Esophagus muscularis mucosa (tissue), 4 donors: ENCODE results near the gene CIC. TPM values are rescaled to one million over a fixed set of nuclear protein-coding genes. Genes with fewer than 3 reads are reported as not detected.

Experiments
- DNase-seq: peaks from one replicate; pipeline ENCODE4 v3.0.0-alpha.2; 2017; ENCODE audit errors: extremely low spot score
- H3K27ac ChIP-seq, 4 donors: fragments of 200-600 bp; sonication (generic); replicated peaks in 1 of 4; 1 replicate in 3 of 4; 2 replicates in 1 of 4; pipeline ENCODE4 v1.5.1; 2016 to 2019; ENCODE audit warnings: mild to moderate bottlenecking in 1 of 4
- H3K27me3 ChIP-seq, 4 donors: fragments of 200-600 bp; sonication (generic); one replicate each; pipeline versions ENCODE4 v1.5.1 to v1.6.0; 2016 to 2019
- H3K36me3 ChIP-seq, 4 donors: fragments of 200-600 bp; sonication (generic); one replicate each; pipeline ENCODE4 v1.5.1; 2016 to 2019
- H3K4me1 ChIP-seq, 4 donors: fragments of 200-600 bp; sonication (generic); one replicate each; pipeline ENCODE4 v1.5.1; 2016 to 2019
- H3K4me3 ChIP-seq, 4 donors: fragments of 200-600 bp; sonication (generic); 1 replicate in 2 of 4; 2 replicates in 2 of 4; pipeline ENCODE4 v1.5.1; 2016 to 2019; ENCODE audit warnings: mild to moderate bottlenecking in 4 of 4, moderate library complexity in 1 of 4
- H3K9me3 ChIP-seq, 4 donors: fragments of 200-600 bp; sonication (generic); 1 replicate in 3 of 4; 2 replicates in 1 of 4; pipeline ENCODE4 v1.5.1; 2016 to 2019
- EP300 ChIP-seq: sonication (generic); formaldehyde crosslinking; IDR thresholded peaks from one replicate; pipeline ENCODE4 v1.6.1; 2017; ENCODE audit warnings: antibody characterized with exemption
- POLR2A ChIP-seq: fragments of 450-650 bp; IDR thresholded peaks from one replicate; pipeline ENCODE4 v1.6.1; 2017; ENCODE audit warnings: antibody characterized with exemption, moderate library complexity, mild to moderate bottlenecking, low read depth
- POLR2AphosphoS5 ChIP-seq, 2 donors: sonication (generic); formaldehyde crosslinking; IDR thresholded peaks; one replicate each; pipeline ENCODE4 v1.6.1; 2017; ENCODE audit warnings: antibody characterized with exemption in 2 of 2
- WGBS: methylation state at CpG from one replicate; pipeline ENCODE4 v1.1.5; 2018; 5-methylcytosine and 5-hydroxymethylcytosine counted together
- intact Hi-C: fragments of 100-400 bp; cut with DNase I; formaldehyde crosslinking; loops from one replicate; pipeline ENCODE4 v1.15.1; 2023
- total RNA-seq, 4 donors: library from RNA; depleted of rRNA; stranded (reverse); fragments of >200 nt; gene quantifications; one replicate each; pipeline versions ENCODE4 v1.1.0 to v1.2.1, GENCODE V29; 2016
- TF ChIP-seq, protein P1 (sequence below), 3 experiments: fragments of 200-600 bp in 2 of 3; fragments of 450-650 bp in 1 of 3; sonication (generic) in 2 of 3; IDR thresholded peaks; one replicate each; pipeline ENCODE4 v1.5.1; 2017 to 2019; ENCODE audit warnings: antibody characterized with exemption in 3 of 3, mild to moderate bottlenecking in 2 of 3, moderate library complexity in 1 of 3

Gene CIC
- total RNA-seq, 4 donors from 2014 or later = 37.8 to 74.2 (median 56.3) TPM

DNA sequence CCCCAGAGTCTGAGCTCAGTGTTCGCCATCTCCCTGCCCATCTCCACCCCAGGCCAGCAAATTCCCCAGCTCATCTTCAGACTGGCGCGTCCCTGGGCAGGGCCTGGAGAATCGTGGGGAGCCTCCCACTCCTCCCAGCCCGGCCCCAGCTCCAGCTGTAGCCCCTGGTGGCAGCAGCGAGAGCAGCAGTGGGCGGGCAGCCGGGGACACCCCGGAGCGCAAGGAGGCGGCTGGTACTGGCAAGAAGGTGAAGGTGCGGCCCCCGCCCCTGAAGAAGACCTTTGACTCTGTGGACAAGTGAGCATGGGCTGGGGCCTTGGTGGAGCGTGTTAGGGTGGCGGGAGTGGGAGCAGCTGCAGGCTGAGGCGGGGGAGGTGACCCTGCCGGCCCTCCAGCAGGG is 24.5 kb downstream of the CIC start:
- H3K4me1 ChIP-seq = peaks cover 0 to 17% (median 9%) of the 10 kb centered on the region in 4 donors
- DNase-seq = no peak
- TF ChIP-seq POLR2AphosphoS5 (IDR thresholded peaks at IDR 0.05) (no peak), EP300 (no peak), POLR2A (no peak)
- TF ChIP-seq, protein P1, sequence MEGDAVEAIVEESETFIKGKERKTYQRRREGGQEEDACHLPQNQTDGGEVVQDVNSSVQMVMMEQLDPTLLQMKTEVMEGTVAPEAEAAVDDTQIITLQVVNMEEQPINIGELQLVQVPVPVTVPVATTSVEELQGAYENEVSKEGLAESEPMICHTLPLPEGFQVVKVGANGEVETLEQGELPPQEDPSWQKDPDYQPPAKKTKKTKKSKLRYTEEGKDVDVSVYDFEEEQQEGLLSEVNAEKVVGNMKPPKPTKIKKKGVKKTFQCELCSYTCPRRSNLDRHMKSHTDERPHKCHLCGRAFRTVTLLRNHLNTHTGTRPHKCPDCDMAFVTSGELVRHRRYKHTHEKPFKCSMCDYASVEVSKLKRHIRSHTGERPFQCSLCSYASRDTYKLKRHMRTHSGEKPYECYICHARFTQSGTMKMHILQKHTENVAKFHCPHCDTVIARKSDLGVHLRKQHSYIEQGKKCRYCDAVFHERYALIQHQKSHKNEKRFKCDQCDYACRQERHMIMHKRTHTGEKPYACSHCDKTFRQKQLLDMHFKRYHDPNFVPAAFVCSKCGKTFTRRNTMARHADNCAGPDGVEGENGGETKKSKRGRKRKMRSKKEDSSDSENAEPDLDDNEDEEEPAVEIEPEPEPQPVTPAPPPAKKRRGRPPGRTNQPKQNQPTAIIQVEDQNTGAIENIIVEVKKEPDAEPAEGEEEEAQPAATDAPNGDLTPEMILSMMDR (IDR thresholded peaks at IDR 0.05) = no peak
- H3K27ac ChIP-seq = no peak overlapping the region
- intact Hi-C loops = no loop called here
- 87% methylated on average over 4 of the region's 17 CpGs for WGBS
- no peaks in the 10 kb centered on the region for H3K27me3 ChIP-seq
- peaks cover 48 to 73% (median 71%) of the 10 kb centered on the region in 4 donors for H3K36me3 ChIP-seq
- no peak overlapping the region for H3K4me3 ChIP-seq
- no peaks in the 10 kb centered on the region for H3K9me3 ChIP-seq

DNA sequence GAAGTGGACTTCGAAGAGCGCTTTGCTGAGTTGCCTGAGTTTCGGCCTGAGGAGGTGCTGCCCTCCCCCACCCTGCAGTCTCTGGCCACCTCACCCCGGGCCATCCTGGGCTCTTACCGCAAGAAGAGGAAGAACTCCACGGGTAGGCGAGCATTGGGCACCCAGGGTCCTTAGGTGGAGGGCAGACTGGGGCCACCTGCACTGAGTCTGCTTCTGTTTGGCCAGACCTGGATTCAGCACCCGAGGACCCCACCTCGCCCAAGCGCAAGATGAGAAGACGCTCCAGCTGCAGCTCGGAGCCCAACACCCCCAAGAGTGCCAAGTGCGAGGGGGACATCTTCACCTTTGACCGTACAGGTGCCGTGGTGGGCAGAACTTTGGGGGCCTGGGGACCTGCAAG is 24.9 kb downstream of the CIC start:
- no peaks in the 10 kb centered on the region for H3K9me3 ChIP-seq
- peaks cover 44 to 69% (median 67%) of the 10 kb centered on the region in 4 donors for H3K36me3 ChIP-seq

DNA sequence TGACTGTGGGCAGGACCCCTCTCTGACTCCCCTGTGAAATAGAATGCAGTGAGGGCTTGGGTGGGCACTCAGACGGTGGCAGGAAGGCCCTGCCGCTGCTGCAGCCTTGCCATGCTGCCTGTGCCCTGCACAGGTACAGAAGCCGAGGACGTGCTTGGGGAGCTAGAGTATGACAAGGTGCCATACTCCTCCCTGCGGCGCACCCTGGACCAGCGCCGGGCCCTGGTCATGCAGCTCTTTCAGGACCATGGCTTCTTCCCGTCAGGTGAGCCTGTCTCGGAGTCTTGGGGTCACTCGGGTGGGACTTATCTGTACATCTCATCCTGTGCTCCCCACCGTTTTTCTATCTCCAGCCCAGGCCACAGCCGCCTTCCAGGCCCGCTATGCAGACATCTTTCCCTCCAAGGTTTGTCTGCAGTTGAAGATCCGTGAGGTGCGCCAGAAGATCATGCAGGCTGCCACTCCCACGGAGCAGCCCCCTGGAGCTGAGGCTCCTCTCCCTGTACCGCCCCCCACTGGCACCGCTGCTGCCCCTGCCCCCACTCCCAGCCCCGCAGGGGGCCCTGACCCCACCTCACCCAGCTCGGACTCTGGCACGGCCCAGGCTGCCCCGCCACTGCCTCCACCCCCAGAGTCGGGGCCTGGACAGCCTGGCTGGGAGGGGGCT is 25.6 kb downstream of the CIC start:
- TF ChIP-seq POLR2A (no peak), POLR2AphosphoS5 (IDR thresholded peaks at IDR 0.05) (no peak), EP300 (no peak)
- TF ChIP-seq, protein P1 (IDR thresholded peaks at IDR 0.05) = no peak
- WGBS = 81% methylated on average over 22 of the region's 24 CpGs

More for the DNA sequence above, 24.9 kb downstream of the CIC start:
- no peak overlapping the region for H3K4me3 ChIP-seq
- H3K27ac ChIP-seq = no peak overlapping the region
- intact Hi-C loops = no loop called here
- no peak for DNase-seq
- no peak for TF ChIP-seq POLR2A
- no peak for TF ChIP-seq EP300
- TF ChIP-seq POLR2AphosphoS5 (IDR thresholded peaks at IDR 0.05) = no peak
- TF ChIP-seq, protein P1 (IDR thresholded peaks at IDR 0.05) = no peak
- no peaks in the 10 kb centered on the region for H3K27me3 ChIP-seq
- peaks cover 0 to 17% (median 9%) of the 10 kb centered on the region in 4 donors for H3K4me1 ChIP-seq
- WGBS = 82% methylated on average over 4 of the region's 15 CpGs

DNA sequence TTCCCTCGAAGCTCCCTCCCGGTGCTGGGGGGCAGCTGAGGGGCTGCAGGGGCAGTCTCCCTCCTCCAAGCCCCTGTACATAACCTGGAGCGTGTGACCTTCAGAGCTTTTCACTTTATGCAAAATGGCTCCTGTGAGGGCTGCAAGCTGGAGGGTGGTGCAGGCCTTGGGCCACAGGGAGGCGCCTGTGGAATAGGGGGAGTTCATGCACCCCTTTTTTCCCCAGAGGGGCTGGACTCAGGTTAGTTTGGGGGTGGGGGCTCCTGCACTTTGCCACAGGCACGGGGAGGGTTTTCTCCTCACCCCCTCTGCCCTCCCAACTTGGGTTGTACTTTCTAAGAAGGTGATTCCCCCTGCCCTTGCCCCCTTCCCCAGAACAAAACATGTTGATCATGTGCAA is 26.3 kb downstream of the CIC start:
- H3K27ac ChIP-seq = peak overlapping the region in 1 of 4 donors; percentile 33
- TF ChIP-seq, protein P1 (IDR thresholded peaks at IDR 0.05) = no peak
- TF ChIP-seq EP300 (no peak), POLR2AphosphoS5 (IDR thresholded peaks at IDR 0.05) (no peak), POLR2A (no peak)
- H3K36me3 ChIP-seq = peaks cover 30 to 55% (median 53%) of the 10 kb centered on the region in 4 donors
- intact Hi-C loops = loop anchor here (5.0 kb wide), 1 partner anchor 48 kb away; no protein-coding TSS in a partner anchor
- 66% methylated on average over 4 of the region's 5 CpGs for WGBS
- H3K4me1 ChIP-seq = peaks cover 0 to 16% (median 9%) of the 10 kb centered on the region in 4 donors
- no peak for DNase-seq
- no peak overlapping the region for H3K4me3 ChIP-seq
- H3K9me3 ChIP-seq = no peaks in the 10 kb centered on the region
- no peaks in the 10 kb centered on the region for H3K27me3 ChIP-seq

More for the DNA sequence above, 25.6 kb downstream of the CIC start:
- Histone ChIP-seq H3K4me3 (no peak overlapping the region), H3K27ac (no peak overlapping the region), H3K9me3 (no peaks in the 10 kb centered on the region), H3K27me3 (no peaks in the 10 kb centered on the region), H3K36me3 (peaks cover 38 to 63% (median 60%) of the 10 kb centered on the region in 4 donors), H3K4me1 (peaks cover 0 to 17% (median 9%) of the 10 kb centered on the region in 4 donors)
- intact Hi-C loops = loop anchor here (5.0 kb wide), 1 partner anchor 47 kb away; no protein-coding TSS in a partner anchor
- no peak for DNase-seq
